ENCODE measurements around the gene IQGAP3.

- TF ChIP-seq CTCF (IDR thresholded peaks at IDR 0.05) (no peak), POLR2A (IDR thresholded peaks at IDR 0.05) (no peak)
Measured at GRCh38 chr1:156560585-156561163, 11.7 kb downstream of the IQGAP3 start.
